Hepatocyte (in vitro differentiated cells): ENCODE data around the gene MYDGF. TPM values are rescaled to one million over a fixed set of nuclear protein-coding genes. Genes with fewer than 3 reads are reported as not detected.

ENCODE experiments used
- DNase-seq: peaks from one replicate; pipeline ENCODE4 v3.0.0-alpha.2; 2016; ENCODE audit warnings: low spot score
- H2AFZ ChIP-seq: fragments of 200-600 bp; sonication (generic); 2 replicates; pipeline ENCODE4 v1.6.0; 2016; ENCODE audit warnings: antibody characterized with exemption, mild to moderate bottlenecking
- H3K27ac ChIP-seq: fragments of 200-600 bp; sonication (generic); 2 replicates; pipeline ENCODE4 v1.5.1; 2016; ENCODE audit warnings: mild to moderate bottlenecking
- H3K27me3 ChIP-seq: fragments of 200-600 bp; sonication (generic); 2 replicates; pipeline ENCODE4 v1.6.1; 2016
- H3K36me3 ChIP-seq: fragments of 200-600 bp; sonication (generic); replicated peaks from 2 replicates; pipeline ENCODE4 v1.5.1; 2016; ENCODE audit warnings: low read depth; ENCODE audit not compliant: insufficient read depth
- H3K4me1 ChIP-seq: fragments of 200-600 bp; sonication (generic); 2 replicates; pipeline ENCODE4 v1.5.1; 2016; ENCODE audit warnings: mild to moderate bottlenecking, moderate library complexity; ENCODE audit not compliant: insufficient read depth
- H3K4me2 ChIP-seq: fragments of 200-600 bp; sonication (generic); 2 replicates; pipeline ENCODE4 v1.6.0; 2016
- H3K4me3 ChIP-seq: fragments of 200-600 bp; sonication (generic); 2 replicates; pipeline ENCODE4 v1.5.1; 2016; ENCODE audit warnings: mild to moderate bottlenecking
- H3K79me2 ChIP-seq: fragments of 200-600 bp; sonication (generic); 2 replicates; pipeline ENCODE4 v1.6.0; 2017; ENCODE audit warnings: mild to moderate bottlenecking
- H3K9me2 ChIP-seq: fragments of 200-600 bp; sonication (generic); replicated peaks from 2 replicates; pipeline ENCODE4 v1.6.0; 2017; ENCODE audit warnings: mild to moderate bottlenecking; ENCODE audit not compliant: insufficient read depth
- H3K9me3 ChIP-seq: fragments of 200-600 bp; sonication (generic); 2 replicates; pipeline ENCODE4 v1.5.1; 2016; ENCODE audit warnings: low read depth, mild to moderate bottlenecking
- H4K20me1 ChIP-seq: fragments of 200-600 bp; sonication (generic); 2 replicates; pipeline ENCODE4 v1.6.0; 2016; ENCODE audit warnings: mild to moderate bottlenecking; ENCODE audit not compliant: insufficient read depth, poor library complexity, severe bottlenecking
- EZH2 ChIP-seq: fragments of 200-600 bp; sonication (generic); IDR thresholded peaks from 2 replicates; pipeline ENCODE4 v1.6.1; 2016; ENCODE audit warnings: antibody characterized with exemption, mild to moderate bottlenecking, borderline replicate concordance
- EZH2phosphoT487 ChIP-seq: fragments of 200-600 bp; sonication (generic); IDR thresholded peaks from one replicate; pipeline ENCODE4 v1.6.1; 2018; ENCODE audit warnings: antibody characterized with exemption, mild to moderate bottlenecking, low read depth, moderate library complexity; ENCODE audit not compliant: unreplicated experiment, severe bottlenecking
- WGBS: methylation state at CpG from one replicate; pipeline ENCODE4 v1.1.6; 2016; ENCODE audit warnings: low lambda C conversion rate; ENCODE audit errors: missing lambda C conversion rate; 5-methylcytosine and 5-hydroxymethylcytosine counted together
- polyA plus RNA-seq: library from polyadenylated mRNA; unstranded; fragments of >200 nt; fragmentation: Nextera tagmentation; extraction: Ambion mirVana; gene quantifications from 2 replicates; pipeline ENCODE4 v1.2.1, GENCODE V29; 2016
- total RNA-seq: library from RNA; depleted of rRNA; stranded (reverse); fragments of >200 nt; gene quantifications from 2 replicates; pipeline ENCODE4 v1.2.3, GENCODE V29; 2014
- TF ChIP-seq, protein P1 (sequence below): fragments of 200-600 bp; sonication (generic); IDR thresholded peaks from 2 replicates; pipeline ENCODE4 v1.5.1; 2016; ENCODE audit warnings: antibody characterized with exemption, mild to moderate bottlenecking; ENCODE audit not compliant: poor library complexity

The MYDGF gene
- total and polyA plus RNA-seq, 2 experiments from 2014 or later, result 158 to 405 TPM

DNA sequence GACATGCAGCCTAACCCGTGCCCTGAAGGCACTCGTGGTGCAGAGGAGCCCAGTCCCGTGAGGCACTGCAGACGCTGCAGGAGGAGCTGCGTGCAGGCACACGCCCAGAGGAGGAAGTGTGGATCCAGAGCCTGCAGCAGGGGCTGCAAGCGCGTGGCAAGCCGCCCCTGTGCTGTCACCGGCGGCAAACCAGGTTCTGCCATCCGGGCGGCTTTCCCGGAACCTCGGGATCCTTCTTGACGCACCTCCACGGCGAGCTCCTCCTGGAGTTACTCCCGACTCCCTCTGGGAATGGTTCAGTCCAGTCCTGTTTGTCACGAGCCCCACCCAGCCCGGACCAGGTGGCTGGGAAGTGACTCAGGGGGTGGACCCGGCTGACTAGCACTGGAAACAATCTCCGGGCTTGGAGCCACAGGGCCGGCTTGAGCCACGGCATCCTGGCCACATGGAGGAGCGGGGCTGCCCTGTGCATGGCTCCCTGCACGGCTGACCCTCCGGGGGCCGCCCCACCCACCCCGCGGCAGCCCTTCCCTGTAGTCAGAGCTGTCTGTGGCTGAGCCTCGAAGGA, 43.3 kb upstream of the MYDGF start:
- H3K79me2 ChIP-seq, result no peaks in the 10 kb centered on the region
- H3K4me3 ChIP-seq, result no peak overlapping the region
- no peak overlapping the region for H3K4me2 ChIP-seq
- peaks cover 8% of the 10 kb centered on the region for H3K4me1 ChIP-seq
- WGBS, result 91% methylated on average over 31 of the region's 32 CpGs
- H3K36me3 ChIP-seq, result no peaks in the 10 kb centered on the region
- H4K20me1 ChIP-seq, result no peaks in the 10 kb centered on the region
- TF ChIP-seq EZH2phosphoT487 (no peak), EZH2 (no peak)
- TF ChIP-seq, protein P1, sequence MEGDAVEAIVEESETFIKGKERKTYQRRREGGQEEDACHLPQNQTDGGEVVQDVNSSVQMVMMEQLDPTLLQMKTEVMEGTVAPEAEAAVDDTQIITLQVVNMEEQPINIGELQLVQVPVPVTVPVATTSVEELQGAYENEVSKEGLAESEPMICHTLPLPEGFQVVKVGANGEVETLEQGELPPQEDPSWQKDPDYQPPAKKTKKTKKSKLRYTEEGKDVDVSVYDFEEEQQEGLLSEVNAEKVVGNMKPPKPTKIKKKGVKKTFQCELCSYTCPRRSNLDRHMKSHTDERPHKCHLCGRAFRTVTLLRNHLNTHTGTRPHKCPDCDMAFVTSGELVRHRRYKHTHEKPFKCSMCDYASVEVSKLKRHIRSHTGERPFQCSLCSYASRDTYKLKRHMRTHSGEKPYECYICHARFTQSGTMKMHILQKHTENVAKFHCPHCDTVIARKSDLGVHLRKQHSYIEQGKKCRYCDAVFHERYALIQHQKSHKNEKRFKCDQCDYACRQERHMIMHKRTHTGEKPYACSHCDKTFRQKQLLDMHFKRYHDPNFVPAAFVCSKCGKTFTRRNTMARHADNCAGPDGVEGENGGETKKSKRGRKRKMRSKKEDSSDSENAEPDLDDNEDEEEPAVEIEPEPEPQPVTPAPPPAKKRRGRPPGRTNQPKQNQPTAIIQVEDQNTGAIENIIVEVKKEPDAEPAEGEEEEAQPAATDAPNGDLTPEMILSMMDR, result no peak
- no peak overlapping the region for H3K27ac ChIP-seq
- no peaks in the 10 kb centered on the region for H3K9me2 ChIP-seq
- DNase-seq, result peak; percentile 42
- no peaks in the 10 kb centered on the region for H3K27me3 ChIP-seq
- H2AFZ ChIP-seq, result no peak overlapping the region
- H3K9me3 ChIP-seq, result no peaks in the 10 kb centered on the region

DNA sequence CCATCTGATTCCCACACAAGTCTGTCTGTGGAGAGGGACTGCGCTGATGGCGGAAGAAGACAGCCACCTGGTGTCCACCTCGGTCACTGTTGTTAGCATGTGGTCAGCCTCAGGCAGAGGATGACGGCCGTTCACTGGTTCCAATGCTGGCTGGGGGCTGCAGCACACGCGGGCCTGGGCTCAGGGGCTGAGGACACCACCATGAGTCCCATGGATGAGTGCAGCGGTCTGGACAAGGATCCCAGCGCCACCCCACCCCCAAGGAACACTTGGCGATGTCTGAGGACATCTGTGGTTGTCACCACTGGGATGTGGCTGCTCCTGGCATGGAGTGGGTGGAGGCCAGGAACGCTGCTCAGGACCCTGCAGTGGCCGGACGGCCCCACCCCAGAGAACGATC, 42.6 kb upstream of the MYDGF start:
- Histone ChIP-seq H3K27me3 (no peaks in the 10 kb centered on the region), H3K4me1 (peaks cover 2% of the 10 kb centered on the region), H3K79me2 (no peaks in the 10 kb centered on the region), H3K4me3 (no peak overlapping the region), H3K4me2 (no peak overlapping the region), H3K36me3 (no peaks in the 10 kb centered on the region), H3K27ac (no peak overlapping the region), H2AFZ (no peak overlapping the region), H3K9me3 (no peaks in the 10 kb centered on the region), H4K20me1 (no peaks in the 10 kb centered on the region), H3K9me2 (no peaks in the 10 kb centered on the region)
- WGBS, result 96% methylated on average over 14 of the region's 14 CpGs
- TF ChIP-seq EZH2 (no peak), EZH2phosphoT487 (no peak)
- TF ChIP-seq, protein P1, result no peak
- DNase-seq, result no peak

- TF ChIP-seq, protein P1, result no peak
- TF ChIP-seq EZH2phosphoT487, result no peak
- no peak for TF ChIP-seq EZH2
- H4K20me1 ChIP-seq, result no peaks in the 10 kb centered on the region
- no peak overlapping the region for H3K27ac ChIP-seq
- H3K27me3 ChIP-seq, result no peaks in the 10 kb centered on the region
- no peaks in the 10 kb centered on the region for H3K36me3 ChIP-seq
- WGBS, result 89% methylated on average over 8 of the region's 8 CpGs
- H3K79me2 ChIP-seq, result no peaks in the 10 kb centered on the region
- DNase-seq, result no peak
- H3K4me1 ChIP-seq, result peaks cover 2% of the 10 kb centered on the region
- no peaks in the 10 kb centered on the region for H3K9me3 ChIP-seq
- no peak overlapping the region for H3K4me2 ChIP-seq
- H3K4me3 ChIP-seq, result no peak overlapping the region
- no peaks in the 10 kb centered on the region for H3K9me2 ChIP-seq
- H2AFZ ChIP-seq, result no peak overlapping the region
Measured at GRCh38 chr19:4711211-4711610, 41.1 kb upstream of the MYDGF start.

- Histone ChIP-seq H3K4me1 (peaks cover 12% of the 10 kb centered on the region), H3K79me2 (no peaks in the 10 kb centered on the region), H3K4me3 (no peak overlapping the region), H4K20me1 (no peaks in the 10 kb centered on the region), H3K9me2 (no peaks in the 10 kb centered on the region), H3K27me3 (no peaks in the 10 kb centered on the region), H3K27ac (no peak overlapping the region), H3K4me2 (no peak overlapping the region), H3K9me3 (no peaks in the 10 kb centered on the region), H2AFZ (no peak overlapping the region), H3K36me3 (no peaks in the 10 kb centered on the region)
- DNase-seq, result no peak
- 98% methylated on average over 16 of the region's 16 CpGs for WGBS
- TF ChIP-seq EZH2 (no peak), EZH2phosphoT487 (no peak)
- TF ChIP-seq, protein P1, result no peak
Measured at GRCh38 chr19:4710281-4710600, 40.1 kb upstream of the MYDGF start.
